GM19351 (cell line): Measurements from ENCODE around the gene CTNNA3.

Source experiments
- ATAC-seq: cut with Tn5 transposase; IDR thresholded peaks from one replicate; pipeline ENCODE4 v1.9.1; 2021; ENCODE audit warnings: mild to moderate bottlenecking, moderate library complexity; ENCODE audit not compliant: unreplicated experiment

The CTNNA3 gene

GRCh38 chr10:66513504-66513903, 1182.5 kb downstream of the CTNNA3 start:
- ATAC-seq, result no peak

DNA sequence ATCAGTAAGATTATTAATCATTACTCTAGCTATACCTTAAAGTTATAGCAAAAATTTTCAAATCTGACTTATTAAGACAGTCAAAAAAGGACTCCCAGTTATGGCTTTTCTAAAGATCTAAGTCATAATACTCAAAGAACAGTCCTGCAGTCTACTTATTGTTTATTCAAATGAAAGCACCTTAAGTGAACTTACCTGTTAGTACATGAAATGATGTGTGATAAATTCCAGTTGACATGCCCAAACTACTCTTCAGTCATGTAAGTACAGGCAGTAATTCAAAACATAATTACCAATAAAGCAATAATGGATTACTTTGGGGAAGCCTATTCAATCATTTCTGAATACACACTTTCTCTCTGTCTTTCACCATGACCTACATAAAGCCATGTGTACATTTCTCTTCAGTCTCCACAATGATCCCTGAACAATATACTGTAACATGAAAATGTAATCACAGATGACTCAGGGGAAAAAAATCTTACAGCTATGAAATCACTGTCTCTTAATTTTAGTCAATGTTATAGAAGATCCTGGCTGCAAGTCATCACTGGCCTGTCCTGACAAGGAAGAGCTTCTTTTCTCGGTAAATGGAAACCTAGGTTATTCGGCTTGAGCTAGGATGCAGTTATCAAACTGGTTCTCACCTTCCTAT, 1190.9 kb downstream of the CTNNA3 start:
- ATAC-seq, result no peak

- ATAC-seq, result no peak
These were observed 1194.6 kb downstream of the CTNNA3 start for GRCh38 chr10:66501356-66501755.

GRCh38 chr10:66483966-66484365, 1212.0 kb downstream of the CTNNA3 start:
- no peak for ATAC-seq

- ATAC-seq, result no peak
These were observed 1223.8 kb downstream of the CTNNA3 start for GRCh38 chr10:66472156-66472555.

- no peak for ATAC-seq
These were observed 1229.0 kb downstream of the CTNNA3 start for GRCh38 chr10:66467042-66467441.

DNA sequence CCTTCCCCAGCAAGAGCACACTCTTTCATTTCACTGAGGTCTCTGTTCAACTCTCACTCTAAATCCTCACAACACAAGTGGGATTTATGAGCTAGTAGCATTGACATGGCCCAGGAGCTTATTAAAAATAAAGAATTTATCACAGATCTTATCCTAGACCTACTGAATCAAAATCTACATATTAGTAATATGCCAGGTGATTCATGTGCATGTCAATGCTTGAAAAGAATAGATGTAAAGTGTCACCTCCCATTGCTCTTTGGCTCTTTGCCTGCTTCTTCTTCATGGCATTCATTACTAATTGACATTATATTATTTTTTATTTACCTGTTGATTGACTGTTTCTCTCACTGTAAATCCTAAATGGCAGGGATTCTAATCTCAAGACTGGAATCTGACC, 1229.4 kb downstream of the CTNNA3 start:
- ATAC-seq, result no peak

GRCh38 chr10:66463611-66464010, 1232.4 kb downstream of the CTNNA3 start:
- ATAC-seq, result no peak

GRCh38 chr10:66457629-66458028, 1238.4 kb downstream of the CTNNA3 start:
- no peak for ATAC-seq

GRCh38 chr10:66455304-66455703, 1240.7 kb downstream of the CTNNA3 start:
- no peak for ATAC-seq

DNA sequence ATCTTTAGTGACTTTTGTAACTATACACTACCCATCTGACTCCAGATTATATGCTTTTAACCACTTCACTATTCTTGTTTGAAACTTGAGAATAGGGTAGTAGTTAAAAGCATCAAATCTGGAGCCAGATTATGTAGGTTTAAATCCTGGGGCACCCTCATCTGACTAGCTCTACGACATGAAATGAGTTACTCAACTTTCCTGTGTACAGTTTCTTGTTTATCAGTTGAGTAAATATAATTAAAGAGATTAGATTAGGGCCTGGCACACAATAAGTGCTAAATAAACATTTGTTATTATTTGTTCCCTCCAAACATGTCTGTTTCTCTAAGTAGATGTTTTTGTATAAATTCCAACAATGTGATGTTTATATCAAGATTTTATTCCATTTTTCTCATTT, 1255.4 kb downstream of the CTNNA3 start:
- no peak for ATAC-seq

- ATAC-seq, result no peak
These were observed 1281.1 kb downstream of the CTNNA3 start for GRCh38 chr10:66414943-66415342.

DNA sequence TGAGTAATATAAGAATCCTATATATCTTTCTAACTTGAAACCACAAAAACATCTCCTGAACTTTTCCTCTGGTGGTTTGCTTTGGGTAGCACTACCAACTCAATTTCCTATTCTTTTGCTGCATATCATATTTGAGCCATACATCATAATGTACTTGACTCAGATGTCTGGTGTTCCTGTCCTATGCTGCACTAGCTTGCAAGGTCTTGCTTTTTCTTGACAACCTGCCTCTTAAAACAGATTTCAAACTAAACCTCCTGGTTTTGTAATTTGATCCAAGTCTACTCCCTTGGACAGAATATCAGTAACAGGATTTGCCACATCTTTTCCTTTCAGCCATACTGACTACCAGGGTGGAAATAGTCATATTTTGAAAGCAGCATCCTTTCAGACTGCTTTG, 1290.4 kb downstream of the CTNNA3 start:
- no peak for ATAC-seq

- no peak for ATAC-seq
These were observed 1297.3 kb downstream of the CTNNA3 start for GRCh38 chr10:66398669-66399068.

DNA sequence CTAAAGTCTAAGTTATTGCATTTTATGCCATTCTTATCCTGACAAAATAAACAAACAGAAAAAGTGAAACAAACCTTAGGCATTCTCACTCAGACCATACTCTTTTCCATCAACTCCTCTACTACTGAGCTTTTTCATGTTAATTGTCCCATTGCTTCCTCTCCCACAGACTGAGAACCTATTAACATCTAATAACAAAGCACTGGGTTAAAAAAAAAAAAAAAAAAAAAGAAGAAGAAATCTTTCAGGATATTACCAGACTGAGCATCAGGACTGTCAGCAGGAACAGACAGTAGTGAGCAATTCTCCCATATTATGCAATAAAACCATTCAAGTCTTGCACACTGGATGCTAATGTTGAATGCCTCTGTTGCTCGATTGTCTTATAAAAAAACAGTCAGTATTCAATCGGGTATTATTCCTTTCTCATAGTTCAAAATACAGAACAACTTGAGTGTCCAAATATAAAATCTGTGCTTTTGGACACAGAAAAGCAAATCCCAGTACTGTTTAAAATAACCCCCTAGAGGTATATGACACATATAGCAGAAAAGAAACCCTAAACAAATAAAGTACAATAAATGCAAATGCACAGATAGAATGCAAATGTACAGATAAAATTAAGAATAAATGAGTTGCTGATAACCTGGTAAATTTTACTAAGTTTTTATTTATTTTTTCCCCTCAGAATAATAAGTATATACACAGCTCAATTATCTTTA, 1301.5 kb downstream of the CTNNA3 start:
- no peak for ATAC-seq

DNA sequence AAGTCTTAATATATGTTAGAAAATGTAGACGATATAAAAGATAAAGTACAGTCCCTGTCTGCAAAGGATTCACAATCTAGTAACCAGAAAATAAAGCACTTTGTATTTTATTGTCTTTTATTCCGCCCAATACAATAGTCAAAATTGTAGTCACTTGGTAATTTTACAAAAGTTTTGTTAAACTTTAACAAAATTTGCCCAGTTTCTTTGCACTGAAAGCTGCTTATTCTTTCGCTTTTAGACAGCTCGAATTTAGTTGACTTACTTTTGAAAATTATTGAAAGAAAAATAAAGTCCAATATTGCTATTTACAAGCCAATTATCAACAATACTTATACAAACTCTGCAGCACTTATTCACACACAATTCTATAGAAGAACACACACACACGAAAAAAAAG, 1305.1 kb downstream of the CTNNA3 start:
- ATAC-seq, result no peak

DNA sequence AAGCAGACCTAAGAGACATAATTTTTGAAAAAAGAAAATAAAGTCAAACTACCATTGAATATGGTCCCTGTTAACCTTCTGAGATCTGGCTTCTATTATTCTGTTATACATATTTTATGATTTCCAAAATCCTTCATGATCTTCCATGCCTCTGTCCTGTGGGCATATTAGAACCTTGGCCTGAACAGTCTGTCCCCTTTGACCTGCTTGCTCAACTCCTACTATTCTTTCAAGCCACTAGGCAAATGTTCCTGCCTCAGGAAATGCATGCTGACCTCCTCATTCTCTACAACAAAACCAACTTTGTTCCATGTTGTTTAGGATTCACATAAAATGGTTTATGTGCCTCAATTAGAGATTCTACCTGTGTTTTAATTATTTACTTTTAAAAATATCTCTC, 1315.0 kb downstream of the CTNNA3 start:
- ATAC-seq, result no peak

- no peak for ATAC-seq
These were observed 1317.7 kb downstream of the CTNNA3 start for GRCh38 chr10:66378117-66378876.

DNA sequence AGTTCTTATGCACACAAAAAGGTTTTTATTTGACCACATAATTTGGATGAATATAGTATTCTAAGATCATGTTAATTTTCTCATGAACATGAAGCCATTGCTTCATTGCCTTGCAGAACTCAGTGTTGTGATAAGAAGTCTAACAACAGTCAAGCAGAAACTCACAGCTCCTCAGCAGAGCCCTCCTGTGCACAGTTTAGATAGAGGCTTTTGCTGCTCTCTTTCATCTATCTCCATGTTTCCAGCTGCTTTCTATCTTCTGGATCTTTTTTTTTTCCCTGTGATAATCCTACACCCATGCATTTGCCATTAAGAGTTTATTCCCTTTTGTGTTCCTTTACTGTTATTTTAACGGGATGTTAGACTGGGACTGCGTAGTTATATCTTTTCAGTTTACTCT, 1327.8 kb downstream of the CTNNA3 start:
- no peak for ATAC-seq

DNA sequence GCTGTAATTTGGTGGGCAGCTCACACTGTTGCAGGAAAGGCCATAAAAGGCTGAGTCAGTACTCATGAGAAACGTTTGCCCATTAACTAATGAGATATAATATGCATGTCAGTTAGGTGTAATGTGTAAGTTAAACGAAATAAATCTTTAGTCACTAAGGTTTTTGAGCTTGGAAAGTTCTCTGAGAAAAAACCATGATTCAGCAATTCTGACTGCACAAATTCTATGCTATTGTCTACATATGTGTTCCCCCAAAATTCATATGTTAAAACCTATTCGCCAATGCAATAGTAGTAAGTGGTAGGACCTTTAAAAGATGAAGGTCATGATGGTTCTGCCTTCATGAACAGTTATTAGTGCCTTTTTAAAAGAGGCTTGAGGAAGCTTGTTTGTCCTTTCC, 1329.8 kb downstream of the CTNNA3 start:
- ATAC-seq, result no peak

- ATAC-seq, result no peak
These were observed 1330.3 kb downstream of the CTNNA3 start for GRCh38 chr10:66365686-66366085.

DNA sequence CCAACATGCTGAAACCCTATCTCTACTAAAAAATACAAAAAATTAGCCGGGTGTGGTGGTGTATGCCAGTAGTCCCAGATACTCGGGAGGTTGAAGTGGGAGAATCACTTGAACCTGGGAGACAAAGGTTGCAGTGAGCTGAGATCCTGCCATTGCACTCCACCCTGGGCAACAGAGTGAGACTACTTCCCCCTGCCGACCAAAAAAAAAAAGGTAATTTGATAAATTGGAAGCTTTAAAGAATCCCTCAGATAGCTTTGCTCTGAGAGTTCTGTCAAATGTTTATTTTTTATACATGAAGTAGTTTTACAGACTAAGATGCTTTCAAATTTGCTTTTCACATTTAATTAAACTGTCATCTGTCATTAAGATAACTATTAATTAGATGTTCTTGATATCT, 1333.5 kb downstream of the CTNNA3 start:
- no peak for ATAC-seq
